Sigmoid colon (tissue), 4 donors: ENCODE data around the gene TYMP.

Source experiments
- CTCF ChIP-seq, 4 experiments: fragments of 450-650 bp in 3 of 4; fragments of 200-600 bp in 1 of 4; IDR thresholded peaks; one replicate each; pipeline ENCODE4 v1.5.1; 2016 to 2019; ENCODE audit warnings: antibody characterized with exemption in 4 of 4, mild to moderate bottlenecking in 3 of 4, moderate library complexity in 2 of 4
- EP300 ChIP-seq, 4 donors: sonication (generic); formaldehyde crosslinking; IDR thresholded peaks; one replicate each; pipeline ENCODE4 v1.6.1; 2017; ENCODE audit warnings: antibody characterized with exemption in 4 of 4
- POLR2A ChIP-seq, 2 donors: fragments of 450-650 bp; IDR thresholded peaks; one replicate each; pipeline ENCODE4 v1.6.1; 2016; ENCODE audit warnings: antibody characterized with exemption in 2 of 2, mild to moderate bottlenecking in 2 of 2, moderate library complexity in 2 of 2

GRCh38 chr22:50570861-50571260 lies 41.0 kb upstream of the TYMP start:
- TF ChIP-seq CTCF (IDR thresholded peaks at IDR 0.05), result no peak
- no peak for TF ChIP-seq POLR2A (IDR thresholded peaks at IDR 0.05)
- no peak for TF ChIP-seq EP300 (IDR thresholded peaks at IDR 0.05)
